A673 (cell line): Measurements from ENCODE around the gene RSAD1. TPM values are rescaled to one million over a fixed set of nuclear protein-coding genes. Genes with fewer than 3 reads are reported as not detected.

Experiments used
- BruUV-seq: library from RNA; stranded (reverse); fragments of 400-500 nt; replicated peaks from 2 replicates; lab custom pipeline; 2021; lab: Mats Ljungman, UMichigan
- CTCF ChIA-PET: fragments of 300-600 bp; sonication (Branson Sonifier 250); formaldehyde crosslinking; loops from one replicate; lab custom pipeline; 2022; ENCODE audit warnings: antibody characterized with exemption; lab: Charles Lee
- POLR2A ChIA-PET: fragments of 300-600 bp; sonication (Branson Sonifier 250); formaldehyde crosslinking; loops from one replicate; lab custom pipeline; 2022; ENCODE audit warnings: antibody characterized with exemption; ENCODE audit not compliant: low non-redundant PET; lab: Charles Lee
- DNase-seq: peaks from one replicate; pipeline ENCODE4 v3.0.0-alpha.2; 2015; ENCODE audit warnings: low spot score
- H3K27ac ChIP-seq: fragments of 200-600 bp; sonication (generic); 2 replicates; pipeline ENCODE4 v1.5.1; 2016; ENCODE audit warnings: mixed run types, low read depth, mild to moderate bottlenecking, mixed read lengths, antibody characterized with exemption, low read length; ENCODE audit not compliant: poor library complexity, severe bottlenecking
- H3K27me3 ChIP-seq: fragments of 200-600 bp; sonication (generic); replicated peaks from 2 replicates; pipeline ENCODE4 v1.6.1; 2017; ENCODE audit warnings: mixed run types, low read depth, mild to moderate bottlenecking, mixed read lengths, antibody characterized with exemption, low read length; ENCODE audit not compliant: insufficient read depth, poor library complexity
- H3K36me3 ChIP-seq: fragments of 200-600 bp; sonication (generic); 2 replicates; pipeline ENCODE4 v1.6.1; 2016; ENCODE audit warnings: mixed run types, mild to moderate bottlenecking, mixed read lengths, antibody characterized with exemption, low read length; ENCODE audit not compliant: insufficient read depth, poor library complexity, severe bottlenecking
- H3K4me1 ChIP-seq: fragments of 200-600 bp; sonication (generic); 2 replicates; pipeline ENCODE4 v1.6.1; 2017; ENCODE audit warnings: mixed run types, mild to moderate bottlenecking, mixed read lengths, antibody characterized with exemption, low read length; ENCODE audit not compliant: insufficient read depth, poor library complexity, severe bottlenecking
- H3K4me3 ChIP-seq: fragments of 200-600 bp; sonication (generic); 2 replicates; pipeline ENCODE4 v1.5.1; 2016; ENCODE audit warnings: low read depth, mixed run types, mild to moderate bottlenecking, mixed read lengths, low read length; ENCODE audit not compliant: poor library complexity, severe bottlenecking
- H3K9me3 ChIP-seq: fragments of 200-600 bp; sonication (generic); 2 replicates; pipeline ENCODE4 v1.6.1; 2016; ENCODE audit warnings: mixed run types, low read depth, mild to moderate bottlenecking, mixed read lengths, antibody characterized with exemption, low read length; ENCODE audit not compliant: poor library complexity, severe bottlenecking
- EZH2 ChIP-seq: fragments of 200-600 bp; sonication (generic); IDR thresholded peaks from 2 replicates; pipeline ENCODE4 v1.6.1; 2017; ENCODE audit warnings: borderline replicate concordance, low read depth, mild to moderate bottlenecking, mixed read lengths, antibody characterized with exemption, low read length; ENCODE audit not compliant: poor library complexity, severe bottlenecking
- intact Hi-C: fragments of 100-400 bp; cut with micrococcal nuclease; formaldehyde crosslinking; loops from one replicate; pipeline ENCODE4 v1.10.0; 2022; ENCODE audit not compliant: unreplicated experiment
- total RNA-seq: library from RNA; stranded (reverse); gene quantifications from 2 replicates; pipeline ENCODE4 v1.2.3, GENCODE V29; 2021
- TF ChIP-seq, protein P1 (sequence below): fragments of 300-800, 200-600 bp; sonication (generic); conservative IDR thresholded peaks from 2 replicates; pipeline ENCODE4 v1.5.1; 2017; ENCODE audit warnings: low read depth, mild to moderate bottlenecking, antibody characterized with exemption, low read length, moderate library complexity, mixed read lengths

RSAD1 gene
- total RNA-seq, 1 experiment from 2014 or later: 44.3 TPM

DNA sequence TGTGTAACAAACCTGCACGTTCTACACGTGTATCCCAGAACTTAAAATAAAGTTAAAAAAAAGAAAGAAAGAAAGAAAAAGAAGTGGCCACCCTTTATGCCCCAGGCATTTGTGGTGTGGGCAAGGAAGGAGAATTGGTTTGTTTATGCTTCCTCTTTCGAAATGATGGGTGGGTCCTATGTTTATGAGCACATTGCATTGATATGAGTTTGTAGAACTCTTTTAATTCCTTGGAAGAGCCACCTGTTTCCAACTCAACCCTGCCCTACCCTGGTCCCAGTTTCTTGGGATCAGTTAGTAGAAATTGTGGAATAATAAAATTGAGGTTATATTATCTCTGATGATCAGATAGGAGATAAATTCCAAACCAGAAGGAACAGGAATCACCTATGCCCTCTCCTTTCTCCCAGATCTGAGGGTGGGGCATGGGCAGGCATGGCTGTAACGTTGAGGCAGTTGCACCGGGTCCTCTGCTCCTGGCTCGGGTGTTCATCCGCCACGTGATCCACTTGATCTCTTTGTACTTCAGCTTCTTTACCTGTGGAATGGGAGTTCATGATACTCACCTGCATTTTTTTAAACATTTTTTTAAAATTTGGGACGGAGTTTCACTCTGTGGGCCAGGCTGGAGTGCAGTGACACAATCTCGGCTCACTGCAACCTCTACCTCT, 25.9 kb upstream of the RSAD1 start:
- Histone ChIP-seq H3K27ac (no peak overlapping the region), H3K9me3 (no peaks in the 10 kb centered on the region), H3K4me1 (no peaks in the 10 kb centered on the region), H3K36me3 (no peaks in the 10 kb centered on the region), H3K27me3 (no peaks in the 10 kb centered on the region), H3K4me3 (no peak overlapping the region)
- TF ChIP-seq, protein P1, sequence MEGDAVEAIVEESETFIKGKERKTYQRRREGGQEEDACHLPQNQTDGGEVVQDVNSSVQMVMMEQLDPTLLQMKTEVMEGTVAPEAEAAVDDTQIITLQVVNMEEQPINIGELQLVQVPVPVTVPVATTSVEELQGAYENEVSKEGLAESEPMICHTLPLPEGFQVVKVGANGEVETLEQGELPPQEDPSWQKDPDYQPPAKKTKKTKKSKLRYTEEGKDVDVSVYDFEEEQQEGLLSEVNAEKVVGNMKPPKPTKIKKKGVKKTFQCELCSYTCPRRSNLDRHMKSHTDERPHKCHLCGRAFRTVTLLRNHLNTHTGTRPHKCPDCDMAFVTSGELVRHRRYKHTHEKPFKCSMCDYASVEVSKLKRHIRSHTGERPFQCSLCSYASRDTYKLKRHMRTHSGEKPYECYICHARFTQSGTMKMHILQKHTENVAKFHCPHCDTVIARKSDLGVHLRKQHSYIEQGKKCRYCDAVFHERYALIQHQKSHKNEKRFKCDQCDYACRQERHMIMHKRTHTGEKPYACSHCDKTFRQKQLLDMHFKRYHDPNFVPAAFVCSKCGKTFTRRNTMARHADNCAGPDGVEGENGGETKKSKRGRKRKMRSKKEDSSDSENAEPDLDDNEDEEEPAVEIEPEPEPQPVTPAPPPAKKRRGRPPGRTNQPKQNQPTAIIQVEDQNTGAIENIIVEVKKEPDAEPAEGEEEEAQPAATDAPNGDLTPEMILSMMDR: no peak
- TF ChIP-seq EZH2: no peak
- no TSS peak for BruUV-seq
- intact Hi-C loops: no loop called here
- ChIA-PET CTCF (no interaction called here), POLR2A (no interaction called here)
- no peak for DNase-seq

DNA sequence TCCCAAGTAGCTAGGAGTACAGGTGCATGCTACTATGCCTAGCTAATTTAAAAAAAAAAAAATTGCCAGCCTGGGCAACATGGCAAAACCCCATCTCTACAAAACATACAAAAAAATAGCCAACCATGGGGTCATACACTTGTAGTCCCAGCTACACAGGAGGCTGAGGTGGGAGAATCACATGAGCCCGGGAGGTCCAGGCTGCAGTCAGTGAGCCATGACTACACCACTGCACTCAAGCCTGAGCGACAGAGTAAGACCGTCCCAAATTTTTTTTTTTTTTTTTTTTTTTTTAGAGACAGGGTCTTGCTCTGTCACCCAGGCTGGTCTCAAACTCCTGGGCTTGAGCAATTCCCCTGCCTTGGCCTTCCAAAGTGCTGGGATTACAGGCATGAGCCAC, 24.8 kb upstream of the RSAD1 start:
- CTCF ChIA-PET: no interaction called here
- no peak for DNase-seq

DNA sequence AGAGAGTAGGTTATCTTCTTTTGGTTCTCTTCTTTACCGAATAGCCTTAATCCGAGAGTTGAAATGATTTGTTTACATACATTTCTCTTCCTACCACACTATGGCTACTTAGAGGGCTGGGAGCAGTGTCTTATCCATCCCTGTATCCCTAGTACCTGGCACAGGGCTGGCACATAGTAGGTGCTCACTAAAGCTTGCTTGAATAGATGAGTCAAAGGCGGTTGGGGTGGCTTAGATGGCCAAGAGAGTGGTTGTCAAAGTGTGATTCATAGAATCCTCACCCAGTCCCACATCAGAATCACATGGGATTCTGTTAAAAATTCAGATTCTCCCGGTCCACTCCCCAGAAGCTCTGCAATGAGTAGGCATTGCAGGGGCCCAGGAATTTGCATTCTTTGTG, 21.0 kb upstream of the RSAD1 start:
- POLR2A ChIA-PET: no interaction called here
- Histone ChIP-seq H3K4me1 (peaks cover 9% of the 10 kb centered on the region), H3K27ac (no peak overlapping the region), H3K4me3 (no peak overlapping the region), H3K9me3 (no peaks in the 10 kb centered on the region), H3K36me3 (no peaks in the 10 kb centered on the region), H3K27me3 (no peaks in the 10 kb centered on the region)
- no peak for DNase-seq
- CTCF ChIA-PET: no interaction called here
- BruUV-seq: no TSS peak
- no peak for TF ChIP-seq EZH2
- TF ChIP-seq, protein P1: no peak
- intact Hi-C loops: no loop called here

More for the DNA sequence above, 24.8 kb upstream of the RSAD1 start:
- Histone ChIP-seq H3K27ac (no peak overlapping the region), H3K9me3 (no peaks in the 10 kb centered on the region), H3K36me3 (no peaks in the 10 kb centered on the region), H3K4me1 (peaks cover 6% of the 10 kb centered on the region), H3K4me3 (no peak overlapping the region), H3K27me3 (no peaks in the 10 kb centered on the region)
- POLR2A ChIA-PET: no interaction called here
- TF ChIP-seq EZH2: no peak
- TF ChIP-seq, protein P1: no peak
- no TSS peak for BruUV-seq
- intact Hi-C loops: no loop called here
